MM.1S (cell line): ENCODE data around the gene PHF21A.

Source experiments
- DNase-seq: peaks from one replicate; pipeline ENCODE4 v3.0.0-alpha.2; 2015
- H2AFZ ChIP-seq: fragments of 300-600 bp; sonication (generic); 2 replicates; pipeline ENCODE4 v1.6.0; 2016; ENCODE audit warnings: antibody characterized with exemption, low read length
- H3F3A ChIP-seq: fragments of 300-600 bp; sonication (generic); 2 replicates; pipeline ENCODE4 v1.6.1; 2016; ENCODE audit warnings: mild to moderate bottlenecking, antibody characterized with exemption, low read length, moderate library complexity, mixed read lengths; ENCODE audit not compliant: insufficient read depth
- H3K27ac ChIP-seq: fragments of 300-600 bp; sonication (generic); 2 replicates; pipeline ENCODE4 v1.5.1; 2016; ENCODE audit warnings: mild to moderate bottlenecking, low read length
- H3K27me3 ChIP-seq: fragments of 300-600 bp; sonication (generic); replicated peaks from 2 replicates; pipeline ENCODE4 v1.6.0; 2016; ENCODE audit warnings: low read length; ENCODE audit not compliant: insufficient read depth
- H3K36me3 ChIP-seq: fragments of 300-600 bp; sonication (generic); replicated peaks from 2 replicates; pipeline ENCODE4 v1.6.1; 2016; ENCODE audit warnings: mild to moderate bottlenecking, low read length, mixed read lengths; ENCODE audit not compliant: insufficient read depth
- H3K4me1 ChIP-seq: fragments of 300-600 bp; sonication (generic); 2 replicates; pipeline ENCODE4 v1.6.1; 2016; ENCODE audit warnings: low read length, mixed read lengths
- H3K4me2 ChIP-seq: fragments of 300-600 bp; sonication (generic); 2 replicates; pipeline ENCODE4 v1.6.0; 2016; ENCODE audit warnings: low read depth, low read length
- H3K4me3 ChIP-seq: fragments of 300-600 bp; sonication (generic); 2 replicates; pipeline ENCODE4 v1.5.1; 2016; ENCODE audit warnings: low read length, mixed read lengths
- H3K79me2 ChIP-seq: fragments of 300-600 bp; sonication (generic); 2 replicates; pipeline ENCODE4 v1.6.1; 2016; ENCODE audit warnings: mixed run types, low read length, mixed read lengths
- H3K9ac ChIP-seq: fragments of 300-600 bp; sonication (generic); 2 replicates; pipeline ENCODE4 v1.6.1; 2016; ENCODE audit warnings: low read length, mixed read lengths
- H3K9me2 ChIP-seq: fragments of 300-600 bp; sonication (generic); replicated peaks from 2 replicates; pipeline ENCODE4 v1.6.1; 2016; ENCODE audit warnings: mild to moderate bottlenecking, low read length, mixed read lengths; ENCODE audit not compliant: insufficient read depth
- H3K9me3 ChIP-seq: fragments of 300-600 bp; sonication (generic); replicated peaks from 2 replicates; pipeline ENCODE4 v1.6.1; 2016; ENCODE audit warnings: mild to moderate bottlenecking, low read length, mixed read lengths; ENCODE audit not compliant: insufficient read depth
- H4K20me1 ChIP-seq: fragments of 300-600 bp; sonication (generic); 2 replicates; pipeline ENCODE4 v1.6.1; 2016; ENCODE audit warnings: mild to moderate bottlenecking, low read length, moderate library complexity, mixed read lengths; ENCODE audit not compliant: insufficient read depth
- CTCF ChIP-seq: fragments of 300-600 bp; sonication (generic); IDR thresholded peaks from 2 replicates; pipeline ENCODE4 v1.5.1; 2016; ENCODE audit warnings: antibody characterized with exemption, low read length, mixed read lengths
- EZH2 ChIP-seq: fragments of 300-600 bp; sonication (generic); optimal IDR thresholded peaks from 2 replicates; pipeline ENCODE3; 2017; ENCODE audit warnings: low read depth, mild to moderate bottlenecking, antibody characterized with exemption, low read length, mixed read lengths
- EZH2phosphoT487 ChIP-seq: fragments of 300-600 bp; sonication (generic); IDR thresholded peaks from 2 replicates; pipeline ENCODE4 v1.6.1; 2018; ENCODE audit warnings: antibody characterized with exemption, low read length

The PHF21A gene

DNA sequence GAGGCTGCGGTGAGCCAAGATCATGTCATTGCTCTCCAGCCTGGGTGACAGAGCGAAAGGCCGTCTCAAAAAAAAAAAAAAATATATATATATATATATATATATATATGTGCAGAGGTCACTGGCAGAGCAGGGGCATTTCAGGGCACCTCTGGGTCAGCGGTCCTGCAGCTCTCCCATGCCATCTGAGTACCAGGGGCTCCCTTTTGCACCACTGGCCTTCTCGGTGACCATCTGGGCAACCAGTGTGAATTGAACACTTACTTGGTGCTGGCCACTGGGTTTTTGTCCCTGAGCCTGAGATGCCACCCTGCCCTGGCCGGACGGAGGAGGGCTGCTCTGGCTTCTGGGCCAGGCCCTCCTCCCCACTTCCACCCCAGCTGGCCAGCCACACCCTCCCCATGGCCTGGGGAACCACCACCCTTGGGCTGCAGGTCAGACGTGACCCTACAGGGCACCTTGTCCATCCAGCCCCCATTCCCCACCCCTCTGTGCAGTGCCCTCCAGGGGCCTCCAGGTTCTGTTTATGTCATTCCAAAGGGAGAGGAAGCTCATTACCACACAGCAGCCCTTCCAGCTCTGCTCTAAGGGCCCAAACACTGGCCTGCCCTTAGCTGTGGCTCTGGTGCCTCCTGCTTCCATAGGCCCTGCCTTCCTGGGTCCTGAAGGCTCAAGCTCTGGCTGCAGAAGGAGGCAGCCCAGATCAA is 225.5 kb downstream of the PHF21A start:
- no peak overlapping the region for H3K4me3 ChIP-seq
- no peak overlapping the region for H2AFZ ChIP-seq
- H3K4me2 ChIP-seq, result no peak overlapping the region
- H3F3A ChIP-seq, result no peaks in the 10 kb centered on the region
- TF ChIP-seq EZH2phosphoT487 (no peak), CTCF (no peak), EZH2 (no peak)
- H4K20me1 ChIP-seq, result no peaks in the 10 kb centered on the region
- H3K79me2 ChIP-seq, result no peaks in the 10 kb centered on the region
- no peaks in the 10 kb centered on the region for H3K36me3 ChIP-seq
- H3K4me1 ChIP-seq, result no peaks in the 10 kb centered on the region
- peaks cover 38% of the 10 kb centered on the region for H3K27me3 ChIP-seq
- H3K9me2 ChIP-seq, result no peaks in the 10 kb centered on the region
- no peak overlapping the region for H3K27ac ChIP-seq
- DNase-seq, result no peak
- no peaks in the 10 kb centered on the region for H3K9me3 ChIP-seq
- H3K9ac ChIP-seq, result no peak overlapping the region

- Histone ChIP-seq H2AFZ (no peak overlapping the region), H3K36me3 (no peaks in the 10 kb centered on the region), H3K27me3 (peaks cover 33% of the 10 kb centered on the region), H3K9me3 (no peaks in the 10 kb centered on the region), H4K20me1 (no peaks in the 10 kb centered on the region), H3K27ac (no peak overlapping the region), H3K9me2 (no peaks in the 10 kb centered on the region), H3K4me2 (no peak overlapping the region), H3K9ac (no peak overlapping the region), H3K4me1 (no peaks in the 10 kb centered on the region), H3K4me3 (no peak overlapping the region), H3K79me2 (no peaks in the 10 kb centered on the region), H3F3A (no peaks in the 10 kb centered on the region)
- no peak for TF ChIP-seq EZH2phosphoT487
- TF ChIP-seq CTCF, result no peak
- no peak for TF ChIP-seq EZH2
- no peak for DNase-seq
These were observed 226.6 kb downstream of the PHF21A start for GRCh38 chr11:45894555-45895247.

DNA sequence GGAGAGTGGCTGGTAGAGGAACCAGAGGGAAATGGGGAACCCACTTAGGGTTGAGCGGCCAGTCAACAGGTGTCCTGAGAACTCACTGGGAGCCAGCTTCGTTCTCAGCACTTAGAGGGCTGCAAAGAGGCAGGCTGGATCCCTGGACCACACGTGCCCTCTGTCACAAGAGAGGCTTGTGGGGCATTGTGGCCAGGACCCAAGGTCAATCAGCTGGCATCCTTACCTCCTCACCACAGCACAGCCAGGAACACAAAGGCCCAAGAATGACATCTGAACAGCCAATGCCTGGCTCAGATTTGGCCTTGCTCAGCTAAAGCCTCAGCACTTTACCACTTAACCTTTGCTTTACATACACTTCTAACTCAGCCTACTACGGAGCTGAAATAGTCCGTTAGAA is 228.4 kb downstream of the PHF21A start:
- Histone ChIP-seq H3K27ac (no peak overlapping the region), H3K27me3 (peaks cover 17% of the 10 kb centered on the region), H4K20me1 (no peaks in the 10 kb centered on the region), H3K4me2 (no peak overlapping the region), H3K4me3 (no peak overlapping the region), H3K9me2 (no peaks in the 10 kb centered on the region), H3K4me1 (no peaks in the 10 kb centered on the region), H3K9ac (no peak overlapping the region), H3F3A (no peaks in the 10 kb centered on the region), H3K9me3 (no peaks in the 10 kb centered on the region), H2AFZ (no peak overlapping the region), H3K79me2 (no peaks in the 10 kb centered on the region), H3K36me3 (no peaks in the 10 kb centered on the region)
- no peak for DNase-seq
- no peak for TF ChIP-seq EZH2
- TF ChIP-seq EZH2phosphoT487, result no peak
- no peak for TF ChIP-seq CTCF
